WTC11 (cell line): Measurements from ENCODE around the gene VSTM2B. TPM values are rescaled to one million over a fixed set of nuclear protein-coding genes. Genes with fewer than 3 reads are reported as not detected.

Experiments
- ATAC-seq: fragments of 200-7000 bp; cut with Tn5 transposase; 2 replicates; pipeline ENCODE4 v1.10.0; 2021; ENCODE audit warnings: mild to moderate bottlenecking, moderate library complexity
- CTCF ChIA-PET: fragments of 300-600 bp; sonication (Branson Sonifier 250); formaldehyde crosslinking; loops from one replicate; lab custom pipeline; 2021; ENCODE audit warnings: antibody characterized with exemption; lab: Charles Lee
- POLR2A ChIA-PET: fragments of 350-600 bp; sonication (Branson Sonifier 250); formaldehyde crosslinking; loops from one replicate; lab custom pipeline; 2021; ENCODE audit warnings: antibody characterized with exemption; lab: Charles Lee
- DNase-seq: peaks from one replicate; pipeline ENCODE4 v3.0.0; 2021; ENCODE audit warnings: low spot score
- H3K27ac Mint-ChIP-seq: 2 replicates; pipeline ENCODE4 v1.8.0; 2021; ENCODE audit warnings: mixed read lengths
- H3K27me3 Mint-ChIP-seq: 2 replicates; pipeline ENCODE4 v1.8.0; 2021; ENCODE audit warnings: low read depth, mild to moderate bottlenecking, moderate library complexity, mixed read lengths
- H3K36me3 Mint-ChIP-seq: 2 replicates; pipeline ENCODE4 v1.8.0; 2021; ENCODE audit warnings: mixed read lengths
- H3K4me1 Mint-ChIP-seq: 2 replicates; pipeline ENCODE4 v1.8.0; 2022; ENCODE audit warnings: mixed read lengths
- H3K4me3 Mint-ChIP-seq: 2 replicates; pipeline ENCODE4 v1.8.0; 2021; ENCODE audit warnings: mild to moderate bottlenecking, moderate library complexity, mixed read lengths
- H3K9me3 Mint-ChIP-seq: 2 replicates; pipeline ENCODE4 v1.8.0; 2021; ENCODE audit warnings: mixed read lengths
- AR ChIP-seq: fragments of 250-450 bp; sonication (Bioruptor Pico); IDR thresholded peaks from 2 replicates; pipeline ENCODE4 v1.9.0; 2021; ENCODE audit warnings: mild to moderate bottlenecking
- ATF2 ChIP-seq: sonication (generic); formaldehyde crosslinking; IDR thresholded peaks from 2 replicates; pipeline ENCODE4 v1.8.1; 2022; ENCODE audit warnings: low read depth, missing genetic modification reagents, borderline replicate concordance
- ATF3 ChIP-seq: sonication (generic); formaldehyde crosslinking; conservative IDR thresholded peaks from 2 replicates; pipeline ENCODE4 v1.8.1; 2022; ENCODE audit warnings: mild to moderate bottlenecking, missing genetic modification reagents
- CDX4 ChIP-seq: fragments of 250-450 bp; sonication (Bioruptor Pico); IDR thresholded peaks from 2 replicates; pipeline ENCODE4 v1.9.0; 2021; ENCODE audit warnings: moderate library complexity, mild to moderate bottlenecking, inconsistent platforms, borderline replicate concordance
- ERG ChIP-seq: fragments of 250-450 bp; sonication (Bioruptor Pico); IDR thresholded peaks from 2 replicates; pipeline ENCODE4 v1.8.0; 2021; ENCODE audit warnings: mild to moderate bottlenecking
- FOXJ3 ChIP-seq: sonication (generic); formaldehyde crosslinking; IDR thresholded peaks from 2 replicates; pipeline ENCODE4 v1.9.0; 2021; ENCODE audit warnings: missing genetic modification reagents, mild to moderate bottlenecking, borderline replicate concordance
- FOXK1 ChIP-seq: sonication (generic); formaldehyde crosslinking; IDR thresholded peaks from 2 replicates; pipeline ENCODE4 v1.8.0; 2022; ENCODE audit warnings: mild to moderate bottlenecking, moderate library complexity, missing genetic modification reagents
- FOXP1 ChIP-seq: sonication (generic); formaldehyde crosslinking; IDR thresholded peaks from 2 replicates; pipeline ENCODE4 v1.8.0; 2022; ENCODE audit warnings: missing genetic modification reagents, mild to moderate bottlenecking, moderate library complexity, borderline replicate concordance
- GTF2I ChIP-seq: fragments of 250-450 bp; sonication (Bioruptor Pico); conservative IDR thresholded peaks from 2 replicates; pipeline ENCODE4 v1.4.0; 2021; ENCODE audit warnings: mild to moderate bottlenecking
- HMGA2 ChIP-seq: fragments of 250-450 bp; sonication (Bioruptor Pico); IDR thresholded peaks from 2 replicates; pipeline ENCODE4 v1.4.0; 2021; ENCODE audit warnings: mild to moderate bottlenecking, moderate library complexity
- KAT7 ChIP-seq: sonication (generic); formaldehyde crosslinking; IDR thresholded peaks from 2 replicates; pipeline ENCODE4 v1.8.1; 2023; ENCODE audit warnings: missing genetic modification reagents, mild to moderate bottlenecking, borderline replicate concordance
- MLX ChIP-seq: sonication (generic); formaldehyde crosslinking; IDR thresholded peaks from 2 replicates; pipeline ENCODE4 v1.8.1; 2023; ENCODE audit warnings: mild to moderate bottlenecking, missing genetic modification reagents, moderate library complexity
- NFATC4 ChIP-seq: fragments of 250-450 bp; sonication (Bioruptor Pico); IDR thresholded peaks from 2 replicates; pipeline ENCODE4 v1.9.0; 2021; ENCODE audit warnings: mild to moderate bottlenecking
- RELA ChIP-seq: sonication (generic); formaldehyde crosslinking; IDR thresholded peaks from 2 replicates; pipeline ENCODE4 v1.8.1; 2022; ENCODE audit warnings: missing genetic modification reagents, mild to moderate bottlenecking, borderline replicate concordance
- USF1 ChIP-seq: sonication (generic); formaldehyde crosslinking; IDR thresholded peaks from 2 replicates; pipeline ENCODE4 v1.8.0; 2022; ENCODE audit warnings: mild to moderate bottlenecking, missing genetic modification reagents
- ZBTB43 ChIP-seq: sonication (generic); formaldehyde crosslinking; IDR thresholded peaks from 2 replicates; pipeline ENCODE4 v1.8.1; 2023; ENCODE audit warnings: mild to moderate bottlenecking, missing genetic modification reagents
- ZNF423 ChIP-seq: fragments of 250-450 bp; sonication (Bioruptor Pico); IDR thresholded peaks from 2 replicates; pipeline ENCODE4 v2.1.2; 2022; ENCODE audit warnings: mild to moderate bottlenecking, moderate library complexity
- ZNF512 ChIP-seq: sonication (generic); formaldehyde crosslinking; IDR thresholded peaks from 2 replicates; pipeline ENCODE4 v1.8.1; 2022; ENCODE audit warnings: missing genetic modification reagents, borderline replicate concordance
- total RNA-seq: library from RNA; stranded (reverse); gene quantifications from 3 replicates; pipeline ENCODE4 v1.2.3, GENCODE V29; 2021

VSTM2B gene
- total RNA-seq, 1 experiment from 2014 or later = 3.2 TPM

GRCh38 chr19:29491995-29492577 lies 33.7 kb upstream of the VSTM2B start:
- ATAC-seq = no peak
- TF ChIP-seq USF1 (no peak), AR (no peak), NFATC4 (CRISPR knock-in tag) (no peak), MLX (CRISPR knock-in tag) (no peak), RELA (no peak)
- TF ChIP-seq, all 79 proteins: peak for 0
- no peak overlapping the region for H3K4me3 Mint-ChIP-seq
- no peaks in the 10 kb centered on the region for H3K36me3 Mint-ChIP-seq
- ChIA-PET POLR2A (no interaction called here), CTCF (interaction anchor here (1.3 kb wide), 1 partner anchor 13 kb away, joined by 7 read pairs; no protein-coding TSS in a partner anchor)
- no peaks in the 10 kb centered on the region for H3K9me3 Mint-ChIP-seq
- no peak for DNase-seq
- peaks cover 18% of the 10 kb centered on the region for H3K4me1 Mint-ChIP-seq
- H3K27me3 Mint-ChIP-seq = peaks cover 8% of the 10 kb centered on the region
- no peak overlapping the region for H3K27ac Mint-ChIP-seq

- peaks cover 8% of the 10 kb centered on the region for H3K27me3 Mint-ChIP-seq
- no peak for DNase-seq
- no peak for ATAC-seq
- peaks cover 19% of the 10 kb centered on the region for H3K4me1 Mint-ChIP-seq
- H3K4me3 Mint-ChIP-seq = no peak overlapping the region
- no peaks in the 10 kb centered on the region for H3K9me3 Mint-ChIP-seq
- H3K36me3 Mint-ChIP-seq = no peaks in the 10 kb centered on the region
- ChIA-PET CTCF (no interaction called here), POLR2A (no interaction called here)
- TF ChIP-seq FOXK1 (no peak), FOXP1 (CRISPR knock-in tag) (no peak), ATF2 (CRISPR knock-in tag) (no peak), FOXJ3 (no peak), ERG (no peak), CDX4 (no peak), HMGA2 (no peak), GTF2I (no peak), ATF3 (CRISPR knock-in tag) (no peak), ZNF423 (no peak), KAT7 (no peak), ZNF512 (no peak), ZBTB43 (CRISPR knock-in tag) (no peak)
- TF ChIP-seq, all 79 proteins: peak for 0
- no peak overlapping the region; the same call in 1 of the 2 replicates for H3K27ac Mint-ChIP-seq
These were observed 33.0 kb upstream of the VSTM2B start for GRCh38 chr19:29492769-29493168.
